HepG2 (cell line): ENCODE data around the gene SCAPER. TPM values are rescaled to one million over a fixed set of nuclear protein-coding genes. Genes with fewer than 3 reads are reported as not detected.

ENCODE experiments used
- ATAC-seq: fragments of 200-7000 bp; cut with Tn5 transposase; 3 replicates; pipeline ENCODE4 v1.9.1; 2020; ENCODE audit warnings: mild to moderate bottlenecking, moderate library complexity
- BruUV-seq: library from RNA; stranded (reverse); fragments of 400-500 nt; replicated peaks from 2 replicates; lab custom pipeline; 2021; lab: Mats Ljungman, UMichigan
- CTCF ChIA-PET: fragments of 300-600 bp; formaldehyde crosslinking; extraction: SDS; loops from one replicate; lab custom pipeline; 2021; ENCODE audit warnings: low total read pairs, inconsistent platforms, low intra/inter-chr PET ratio; lab: Yijun Ruan, JAX
- POLR2A ChIA-PET: fragments of 350-600 bp; sonication (Branson Sonifier 250); formaldehyde crosslinking; loops from one replicate; lab custom pipeline; 2020; ENCODE audit warnings: antibody characterized with exemption, inconsistent platforms; lab: Yijun Ruan, JAX
- DNase-seq: peaks from one replicate; pipeline ENCODE4 v3.0.0-alpha.2; 2015; ENCODE audit warnings: low spot score
- FAIRE-seq: peaks from 3 replicates; lab custom pipeline; 2011; peaks lifted over from hg19 to GRCh38; lab: Jason Lieb, UNC
- H2AFZ ChIP-seq: one replicate; pipeline ENCODE4 v1.6.1; 2011; ENCODE audit warnings: low read length, inconsistent platforms
- H3K27ac ChIP-seq: fragments of 300-600 bp; 3 replicates; pipeline ENCODE4 v1.8.0; 2011; ENCODE audit warnings: mixed run types, mild to moderate bottlenecking, mixed read lengths, low read length, inconsistent platforms; ENCODE audit not compliant: insufficient read depth; ENCODE audit errors: extremely low read length
- H3K27me3 ChIP-seq, 2 experiments: fragments of 200-600 bp in 1 of 2; 2 replicates in 1 of 2; 3 replicates in 1 of 2; pipeline versions ENCODE4 v1.6.0 to v1.8.0; 2011; ENCODE audit warnings: low read length in 2 of 2, mild to moderate bottlenecking in 2 of 2, moderate library complexity in 2 of 2, inconsistent platforms in 1 of 2; ENCODE audit not compliant: insufficient read depth in 2 of 2, control insufficient read depth in 1 of 2
- H3K36me3 ChIP-seq, 2 experiments: fragments of 200-600 bp in 1 of 2; replicated peaks in 1 of 2; 2 replicates in 1 of 2; 3 replicates in 1 of 2; pipeline versions ENCODE4 v1.5.1 to v1.8.0; 2011; ENCODE audit warnings: low read length in 2 of 2, inconsistent platforms in 1 of 2; ENCODE audit not compliant: insufficient read depth in 2 of 2, control insufficient read depth in 1 of 2
- H3K4me1 ChIP-seq: 2 replicates; pipeline ENCODE4 v1.5.1; 2012; ENCODE audit warnings: low read length, inconsistent platforms; ENCODE audit not compliant: insufficient read depth
- H3K4me2 ChIP-seq: 2 replicates; pipeline ENCODE4 v1.6.0; 2011; ENCODE audit warnings: low read depth, low read length, inconsistent platforms
- H3K4me3 ChIP-seq, 3 experiments: fragments of 200-600 bp in 1 of 3; sonication (generic), shearing (Covaris generic) in 1 of 3; replicated peaks in 1 of 3; 2 replicates each; pipeline ENCODE4 v1.5.1; 2011 to 2016; ENCODE audit warnings: low read length in 3 of 3, inconsistent platforms in 2 of 3, low read depth in 2 of 3, mild to moderate bottlenecking in 2 of 3, control low read depth in 1 of 3, mixed read lengths in 1 of 3; ENCODE audit not compliant: insufficient read depth in 1 of 3
- H3K79me2 ChIP-seq: one replicate; pipeline ENCODE4 v1.6.1; 2011; ENCODE audit warnings: low read length, inconsistent platforms; ENCODE audit not compliant: insufficient read depth
- H3K9ac ChIP-seq: 2 replicates; pipeline ENCODE4 v1.6.0; 2011; ENCODE audit warnings: mild to moderate bottlenecking, low read depth, low read length, inconsistent platforms; ENCODE audit not compliant: insufficient read depth
- H3K9me3 ChIP-seq: 2 replicates; pipeline ENCODE4 v1.5.1; 2012; ENCODE audit warnings: mild to moderate bottlenecking, low read length
- H4K20me1 ChIP-seq: 2 replicates; pipeline ENCODE4 v1.6.0; 2011; ENCODE audit warnings: inconsistent platforms, mild to moderate bottlenecking, low read length, moderate library complexity; ENCODE audit not compliant: insufficient read depth
- CEBPB ChIP-seq: IDR thresholded peaks from 2 replicates; pipeline ENCODE4 v1.6.1; 2011; ENCODE audit warnings: low read depth, low read length, improper control_type of control experiment, borderline replicate concordance
- E2F1 ChIP-seq: sonication (generic); formaldehyde crosslinking; IDR thresholded peaks from 2 replicates; pipeline ENCODE4 v1.5.0; 2020; ENCODE audit warnings: missing genetic modification reagents
- PHF20 ChIP-seq: sonication (generic); formaldehyde crosslinking; IDR thresholded peaks from 2 replicates; pipeline ENCODE4 v1.5.0; 2020; ENCODE audit warnings: mild to moderate bottlenecking, missing genetic modification reagents
- SMARCC2 ChIP-seq: fragments of 450-650 bp; IDR thresholded peaks from 2 replicates; pipeline ENCODE4 v1.6.1; 2017; ENCODE audit warnings: antibody characterized with exemption, mild to moderate bottlenecking
- TBP ChIP-seq: sonication (generic); formaldehyde crosslinking; IDR thresholded peaks from 2 replicates; pipeline ENCODE4 v1.5.0; 2020; ENCODE audit warnings: missing genetic modification reagents
- ZBTB20 ChIP-seq: sonication (generic); formaldehyde crosslinking; IDR thresholded peaks from 2 replicates; pipeline ENCODE4 v1.8.1; 2023; ENCODE audit warnings: missing genetic modification reagents, low read depth, mild to moderate bottlenecking, borderline replicate concordance
- ZNF407 ChIP-seq: sonication (generic); formaldehyde crosslinking; IDR thresholded peaks from one replicate; pipeline ENCODE4 v1.5.1; 2020; ENCODE audit warnings: mild to moderate bottlenecking, missing genetic modification reagents; ENCODE audit errors: not compliant biosample characterization
- ZNF788 ChIP-seq: sonication (generic); formaldehyde crosslinking; IDR thresholded peaks from 2 replicates; pipeline ENCODE4 v1.5.0; 2020; ENCODE audit warnings: mild to moderate bottlenecking, missing genetic modification reagents, borderline replicate concordance
- ZNF800 ChIP-seq: sonication (generic); formaldehyde crosslinking; IDR thresholded peaks from 2 replicates; pipeline ENCODE4 v1.4.0; 2020; ENCODE audit warnings: missing genetic modification reagents
- ZNF878 ChIP-seq: sonication (generic); formaldehyde crosslinking; IDR thresholded peaks from 2 replicates; pipeline ENCODE4 v1.8.1; 2023; ENCODE audit warnings: mild to moderate bottlenecking, missing genetic modification reagents, moderate library complexity
- WGBS: methylation state at CpG from one replicate; pipeline ENCODE4 v1.1.6; 2017; ENCODE audit warnings: low lambda C conversion rate; 5-methylcytosine and 5-hydroxymethylcytosine counted together
- in situ Hi-C: cut with HindIII; loops from 2 replicates; pipeline ENCODE4 v1.10.0; 2017; ENCODE audit warnings: low pct_unique_long_range_greater_than_20kb; ENCODE audit not compliant: extremely low pct_ligation_motif_present
- intact Hi-C: fragments of 100-400 bp; cut with micrococcal nuclease; formaldehyde crosslinking; loops from one replicate; pipeline ENCODE4 v1.10.0; 2022; ENCODE audit not compliant: unreplicated experiment
- polyA plus RNA-seq, 8 experiments: library from polyadenylated mRNA; depleted of rRNA in 3 of 8; stranded (reverse) in 7 of 8; unstranded in 1 of 8; fragments of >200 nt; fragmentation: Illumina TruSeq in 4 of 8; extraction: Trizol in 4 of 8; gene quantifications; 2 replicates each; pipeline versions ENCODE4 v1.2.1 to v1.2.3, GENCODE V29; 2011 to 2016; ENCODE audit warnings: low read depth in 4 of 8, missing spikeins in 1 of 8, mixed read lengths in 1 of 8; ENCODE audit not compliant: insufficient read depth in 1 of 8
- total RNA-seq, 5 experiments: library from RNA; depleted of rRNA; stranded (reverse); fragments of >200 nt; fragmentation: Illumina TruSeq; extraction: Trizol; gene quantifications; 2 replicates each; pipeline ENCODE4 v1.2.3, GENCODE V29; 2016; ENCODE audit warnings: low read depth in 1 of 5
- TF ChIP-seq, protein P1 (sequence below): sonication (generic); formaldehyde crosslinking; IDR thresholded peaks from 2 replicates; pipeline ENCODE4 v1.4.0; 2020; ENCODE audit warnings: missing genetic modification reagents

The SCAPER gene
- total and polyA plus RNA-seq, 2 of the 13 experiments (the other 11 are each of a cell fraction or from before 2014, with no cell fraction given): 4.3 to 10.5 TPM

DNA sequence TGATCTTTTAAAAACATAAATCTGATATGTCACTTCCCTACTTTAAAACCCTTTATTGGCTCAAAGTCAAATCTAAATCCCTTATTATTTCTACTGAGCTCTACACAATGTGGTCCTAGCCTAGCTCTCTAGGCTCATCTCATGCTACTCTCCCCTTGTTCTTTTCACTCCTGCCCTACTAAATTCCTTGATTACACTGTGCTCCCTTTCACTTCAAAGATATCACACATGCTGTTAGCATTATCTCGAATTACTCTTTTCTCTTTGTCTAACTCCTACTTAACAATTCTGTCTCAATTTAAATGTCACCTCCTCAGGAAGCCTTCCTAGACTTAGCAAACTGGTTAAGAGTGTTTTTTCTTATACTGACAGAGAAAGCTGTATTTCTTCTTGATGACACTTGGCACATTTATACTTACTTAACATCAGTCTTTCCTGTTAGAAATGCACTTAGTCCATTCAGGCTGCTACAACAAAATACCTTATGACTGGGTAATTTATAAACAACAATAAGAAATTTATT is 102.0 kb downstream of the SCAPER start:
- Histone ChIP-seq H3K4me1 (no peaks in the 10 kb centered on the region), H4K20me1 (no peaks in the 10 kb centered on the region), H3K9me3 (no peaks in the 10 kb centered on the region)
- TF ChIP-seq SMARCC2: no peak
- no peak for TF ChIP-seq PHF20 (CRISPR knock-in tag)
- no peak for TF ChIP-seq ZNF878 (CRISPR knock-in tag)
- no peak for TF ChIP-seq E2F1 (CRISPR knock-in tag)
- TF ChIP-seq, protein P1, sequence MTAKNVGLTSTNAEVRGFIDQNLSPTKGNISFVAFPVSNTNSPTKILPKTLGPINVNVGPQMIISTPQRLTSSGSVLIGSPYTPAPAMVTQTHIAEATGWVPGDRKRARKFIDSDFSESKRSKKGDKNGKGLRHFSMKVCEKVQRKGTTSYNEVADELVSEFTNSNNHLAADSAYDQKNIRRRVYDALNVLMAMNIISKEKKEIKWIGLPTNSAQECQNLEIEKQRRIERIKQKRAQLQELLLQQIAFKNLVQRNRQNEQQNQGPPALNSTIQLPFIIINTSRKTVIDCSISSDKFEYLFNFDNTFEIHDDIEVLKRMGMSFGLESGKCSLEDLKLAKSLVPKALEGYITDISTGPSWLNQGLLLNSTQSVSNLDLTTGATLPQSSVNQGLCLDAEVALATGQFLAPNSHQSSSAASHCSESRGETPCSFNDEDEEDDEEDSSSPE (CRISPR knock-in tag): no peak
- TF ChIP-seq CEBPB: no peak
- no peak for TF ChIP-seq ZNF788 (CRISPR knock-in tag)
- TF ChIP-seq ZNF407 (CRISPR knock-in tag): no peak
- no peak for TF ChIP-seq TBP (CRISPR knock-in tag)
- no peak for TF ChIP-seq ZBTB20
- TF ChIP-seq ZNF800 (CRISPR knock-in tag): no peak
- TF ChIP-seq, all 625 proteins: peak for 0
- Histone ChIP-seq H2AFZ (no peak overlapping the region), H3K36me3 (peaks cover 6 to 11% of the 10 kb centered on the region in 2 experiments; a peak in 4 of 5 replicates), H3K4me3 (no peak overlapping the region), H3K27ac (no peak overlapping the region), H3K79me2 (no peaks in the 10 kb centered on the region), H3K9ac (no peak overlapping the region), H3K27me3 (no peaks in the 10 kb centered on the region), H3K4me2 (no peak overlapping the region)
- POLR2A ChIA-PET: no interaction called here
- in situ Hi-C loops: no loop called here
- no peak for FAIRE-seq
- no TSS peak for BruUV-seq
- intact Hi-C loops: no loop called here
- ATAC-seq: no peak
- WGBS: 79% methylated on average over 1 of the region's 1 CpG
- no peak for DNase-seq
- CTCF ChIA-PET: no interaction called here
